Activated naive CD8-positive, alpha-beta T cell treated with anti-CD3 and anti-CD28 coated beads for 36 hours (primary cell): ENCODE results near the gene PRRX2. TPM values are rescaled to one million over a fixed set of nuclear protein-coding genes. Genes with fewer than 3 reads are reported as not detected.
"Not testable (repeated sequence)": the region's sequence is repeated elsewhere in the genome, so short reads cannot be mapped to it uniquely, and the experiment has no call there.

Source experiments
- DNase-seq: peaks from one replicate; pipeline ENCODE4 v3.0.0; 2021
- H3K27ac Mint-ChIP-seq: one replicate; pipeline ENCODE4 v1.8.0; 2022; ENCODE audit warnings: mild to moderate bottlenecking, moderate library complexity, mixed read lengths
- H3K27me3 Mint-ChIP-seq: one replicate; pipeline ENCODE4 v1.8.0; 2022; ENCODE audit warnings: mild to moderate bottlenecking, mixed read lengths
- H3K36me3 Mint-ChIP-seq: one replicate; pipeline ENCODE4 v1.8.0; 2021; ENCODE audit warnings: mild to moderate bottlenecking, mixed read lengths
- H3K4me1 Mint-ChIP-seq: one replicate; pipeline ENCODE4 v1.8.0; 2021; ENCODE audit warnings: mixed read lengths
- H3K4me3 Mint-ChIP-seq: one replicate; pipeline ENCODE4 v1.8.0; 2022; ENCODE audit warnings: mild to moderate bottlenecking, moderate library complexity, mixed read lengths
- H3K9me3 Mint-ChIP-seq: one replicate; pipeline ENCODE4 v1.8.0; 2022; ENCODE audit warnings: mixed read lengths
- total RNA-seq, 2 experiments: library from RNA; stranded (reverse); gene quantifications; one replicate each; pipeline ENCODE4 v1.2.3, GENCODE V29; 2021

The PRRX2 gene
- total RNA-seq, 2 experiments from 2014 or later = 0.66 to 0.76 TPM

GRCh38 chr9:129656795-129657390 lies 8.6 kb upstream of the PRRX2 start:
- no peak for DNase-seq
- Mint-ChIP-seq H3K27me3 (no peaks in the 10 kb centered on the region), H3K9me3 (no peaks in the 10 kb centered on the region), H3K4me1 (no peaks in the 10 kb centered on the region), H3K27ac (no peak overlapping the region), H3K36me3 (no peaks in the 10 kb centered on the region), H3K4me3 (no peak overlapping the region)

GRCh38 chr9:129661029-129661428 lies 4.4 kb upstream of the PRRX2 start:
- Mint-ChIP-seq H3K27ac (no peak overlapping the region), H3K27me3 (peaks cover 14% of the 10 kb centered on the region), H3K4me1 (no peaks in the 10 kb centered on the region), H3K36me3 (no peaks in the 10 kb centered on the region), H3K4me3 (no peak overlapping the region), H3K9me3 (no peaks in the 10 kb centered on the region)
- DNase-seq = no peak

GRCh38 chr9:129662239-129662638 lies 3.2 kb upstream of the PRRX2 start:
- not testable (repeated sequence) for H3K4me3 Mint-ChIP-seq

GRCh38 chr9:129664746-129665388 lies 580 bp upstream of the PRRX2 start:
- no peaks in the 10 kb centered on the region for H3K36me3 Mint-ChIP-seq
- H3K9me3 Mint-ChIP-seq = no peaks in the 10 kb centered on the region
- H3K27me3 Mint-ChIP-seq = peaks cover 32% of the 10 kb centered on the region
- no peaks in the 10 kb centered on the region for H3K4me1 Mint-ChIP-seq
- no peak overlapping the region for H3K27ac Mint-ChIP-seq
- peak; percentile 28 for DNase-seq
- peak overlapping the region; percentile 63 for H3K4me3 Mint-ChIP-seq

More at GRCh38 chr9:129662239-129662638, 3.2 kb upstream of the PRRX2 start:
- H3K27ac Mint-ChIP-seq, H3K4me1 Mint-ChIP-seq, H3K36me3 Mint-ChIP-seq, DNase-seq, H3K9me3 Mint-ChIP-seq: not testable (repeated sequence)
- peaks cover 17% of the 10 kb centered on the region for H3K27me3 Mint-ChIP-seq

GRCh38 chr9:129665814-129666520 lies 520 bp downstream of the PRRX2 start:
- Mint-ChIP-seq H3K27ac (no peak overlapping the region), H3K4me1 (no peaks in the 10 kb centered on the region), H3K27me3 (peaks cover 34% of the 10 kb centered on the region), H3K9me3 (no peaks in the 10 kb centered on the region), H3K4me3 (peak overlapping the region; percentile 43), H3K36me3 (no peaks in the 10 kb centered on the region)
- DNase-seq = no peak

GRCh38 chr9:129666575-129666974 lies 1.1 kb downstream of the PRRX2 start:
- no peak overlapping the region for H3K4me3 Mint-ChIP-seq
- H3K27me3 Mint-ChIP-seq = peaks cover 34% of the 10 kb centered on the region
- no peaks in the 10 kb centered on the region for H3K9me3 Mint-ChIP-seq
- H3K36me3 Mint-ChIP-seq = no peaks in the 10 kb centered on the region
- H3K27ac Mint-ChIP-seq = no peak overlapping the region
- DNase-seq = no peak
- no peaks in the 10 kb centered on the region for H3K4me1 Mint-ChIP-seq

- Mint-ChIP-seq H3K4me1 (no peaks in the 10 kb centered on the region), H3K27ac (no peak overlapping the region)
These were observed 1.9 kb downstream of the PRRX2 start for GRCh38 chr9:129667378-129667777.

GRCh38 chr9:129667850-129668249 lies 2.4 kb downstream of the PRRX2 start:
- no peak for DNase-seq
- H3K9me3 Mint-ChIP-seq = no peaks in the 10 kb centered on the region
- H3K27me3 Mint-ChIP-seq = peaks cover 34% of the 10 kb centered on the region
- H3K36me3 Mint-ChIP-seq = no peaks in the 10 kb centered on the region
- no peak overlapping the region for H3K4me3 Mint-ChIP-seq
- no peak overlapping the region for H3K27ac Mint-ChIP-seq
- H3K4me1 Mint-ChIP-seq = no peaks in the 10 kb centered on the region

More at GRCh38 chr9:129667378-129667777, 1.9 kb downstream of the PRRX2 start:
- H3K9me3 Mint-ChIP-seq = no peaks in the 10 kb centered on the region
- no peaks in the 10 kb centered on the region for H3K36me3 Mint-ChIP-seq
- DNase-seq = no peak
- peaks cover 34% of the 10 kb centered on the region for H3K27me3 Mint-ChIP-seq
- no peak overlapping the region for H3K4me3 Mint-ChIP-seq

GRCh38 chr9:129669141-129669718 lies 3.8 kb downstream of the PRRX2 start:
- Mint-ChIP-seq H3K4me3 (no peak overlapping the region), H3K27ac (no peak overlapping the region), H3K4me1 (no peaks in the 10 kb centered on the region), H3K27me3 (peaks cover 34% of the 10 kb centered on the region), H3K9me3 (no peaks in the 10 kb centered on the region), H3K36me3 (no peaks in the 10 kb centered on the region)
- DNase-seq = no peak

- no peak overlapping the region for H3K4me3 Mint-ChIP-seq
- no peak for DNase-seq
- no peaks in the 10 kb centered on the region for H3K4me1 Mint-ChIP-seq
- H3K9me3 Mint-ChIP-seq = no peaks in the 10 kb centered on the region
- peaks cover 26% of the 10 kb centered on the region for H3K27me3 Mint-ChIP-seq
- no peak overlapping the region for H3K27ac Mint-ChIP-seq
- H3K36me3 Mint-ChIP-seq = no peaks in the 10 kb centered on the region
These were observed 4.5 kb downstream of the PRRX2 start for GRCh38 chr9:129669946-129670345.

GRCh38 chr9:129671065-129671464 lies 5.6 kb downstream of the PRRX2 start:
- Mint-ChIP-seq H3K36me3 (no peaks in the 10 kb centered on the region), H3K4me1 (no peaks in the 10 kb centered on the region), H3K4me3 (no peak overlapping the region), H3K9me3 (no peaks in the 10 kb centered on the region), H3K27ac (no peak overlapping the region), H3K27me3 (peaks cover 22% of the 10 kb centered on the region)
- DNase-seq = no peak

- no peak overlapping the region for H3K27ac Mint-ChIP-seq
- DNase-seq = peak; percentile 31
These were observed 6.1 kb downstream of the PRRX2 start for GRCh38 chr9:129671519-129671918.

GRCh38 chr9:129672702-129673101 lies 7.3 kb downstream of the PRRX2 start:
- no peak for DNase-seq
- Mint-ChIP-seq H3K27me3 (peaks cover 18% of the 10 kb centered on the region), H3K4me3 (no peak overlapping the region), H3K27ac (no peak overlapping the region), H3K4me1 (no peaks in the 10 kb centered on the region), H3K36me3 (no peaks in the 10 kb centered on the region), H3K9me3 (no peaks in the 10 kb centered on the region)

More at GRCh38 chr9:129671519-129671918, 6.1 kb downstream of the PRRX2 start:
- H3K4me3 Mint-ChIP-seq = no peak overlapping the region
- H3K27me3 Mint-ChIP-seq = peaks cover 26% of the 10 kb centered on the region
- H3K9me3 Mint-ChIP-seq = no peaks in the 10 kb centered on the region
- no peaks in the 10 kb centered on the region for H3K36me3 Mint-ChIP-seq
- H3K4me1 Mint-ChIP-seq = no peaks in the 10 kb centered on the region

- H3K36me3 Mint-ChIP-seq = no peaks in the 10 kb centered on the region
These were observed 8.2 kb downstream of the PRRX2 start for GRCh38 chr9:129673602-129674001.

GRCh38 chr9:129674229-129674628 lies 8.8 kb downstream of the PRRX2 start:
- H3K36me3 Mint-ChIP-seq = no peaks in the 10 kb centered on the region

More at GRCh38 chr9:129673602-129674001, 8.2 kb downstream of the PRRX2 start:
- no peaks in the 10 kb centered on the region for H3K4me1 Mint-ChIP-seq
- no peak for DNase-seq
- peaks cover 21% of the 10 kb centered on the region for H3K27me3 Mint-ChIP-seq
- H3K27ac Mint-ChIP-seq = no peak overlapping the region
- H3K9me3 Mint-ChIP-seq = no peaks in the 10 kb centered on the region
- no peak overlapping the region for H3K4me3 Mint-ChIP-seq

More at GRCh38 chr9:129674229-129674628, 8.8 kb downstream of the PRRX2 start:
- Mint-ChIP-seq H3K9me3 (no peaks in the 10 kb centered on the region), H3K4me3 (no peak overlapping the region), H3K27me3 (peaks cover 21% of the 10 kb centered on the region), H3K4me1 (no peaks in the 10 kb centered on the region), H3K27ac (no peak overlapping the region)
- DNase-seq = no peak
